Karpas-422 (cell line): ENCODE measurements around the gene GSN. TPM values are rescaled to one million over a fixed set of nuclear protein-coding genes. Genes with fewer than 3 reads are reported as not detected.

Experiments used
- DNase-seq: peaks from one replicate; pipeline ENCODE4 v3.0.0-alpha.2; 2015
- H2AFZ ChIP-seq: fragments of 200-600 bp; sonication (generic); 2 replicates; pipeline ENCODE4 v1.6.1; 2014; ENCODE audit warnings: antibody characterized with exemption, low read length, mixed read lengths
- H3K27ac ChIP-seq: fragments of 200-600 bp; sonication (generic); 2 replicates; pipeline ENCODE4 v1.5.1; 2014; ENCODE audit warnings: mild to moderate bottlenecking, low read length, moderate library complexity
- H3K27me3 ChIP-seq: fragments of 200-600 bp; sonication (generic); 2 replicates; pipeline ENCODE4 v1.6.1; 2014; ENCODE audit warnings: low read length, mixed read lengths
- H3K36me3 ChIP-seq: fragments of 200-600 bp; sonication (generic); 2 replicates; pipeline ENCODE4 v1.6.1; 2014; ENCODE audit warnings: low read length, mixed read lengths; ENCODE audit not compliant: insufficient read depth
- H3K4me1 ChIP-seq: fragments of 200-600 bp; sonication (generic); 2 replicates; pipeline ENCODE4 v1.6.1; 2014; ENCODE audit warnings: mild to moderate bottlenecking, low read length, mixed read lengths
- H3K4me2 ChIP-seq: fragments of 200-600 bp; sonication (generic); 2 replicates; pipeline ENCODE4 v1.6.1; 2014; ENCODE audit warnings: low read length, low read depth, mild to moderate bottlenecking; ENCODE audit not compliant: poor library complexity, severe bottlenecking
- H3K4me3 ChIP-seq: fragments of 200-600 bp; sonication (generic); 2 replicates; pipeline ENCODE4 v1.5.1; 2014; ENCODE audit warnings: mild to moderate bottlenecking, antibody characterized with exemption, low read length, mixed read lengths
- H3K79me2 ChIP-seq: fragments of 200-600 bp; sonication (generic); 2 replicates; pipeline ENCODE4 v1.6.1; 2014; ENCODE audit warnings: mild to moderate bottlenecking, low read length, mixed read lengths
- H3K9ac ChIP-seq: fragments of 200-600 bp; sonication (generic); 2 replicates; pipeline ENCODE4 v1.6.0; 2014; ENCODE audit warnings: low read length
- H3K9me2 ChIP-seq: fragments of 200-600 bp; sonication (generic), shearing (Covaris generic); replicated peaks from 2 replicates; pipeline ENCODE4 v1.6.0; 2014; ENCODE audit warnings: mild to moderate bottlenecking, low read length, moderate library complexity; ENCODE audit not compliant: insufficient read depth
- H3K9me3 ChIP-seq: fragments of 300-700, 200-600 bp; sonication (generic); 2 replicates; pipeline ENCODE4 v1.6.1; 2014; ENCODE audit warnings: low read length, mixed read lengths
- H4K20me1 ChIP-seq: fragments of 200-600 bp; sonication (generic); 2 replicates; pipeline ENCODE4 v1.6.1; 2014; ENCODE audit warnings: mild to moderate bottlenecking, antibody characterized with exemption, low read length, low read depth; ENCODE audit not compliant: insufficient read depth
- total RNA-seq: library from RNA; depleted of rRNA; stranded (reverse); fragments of >200 nt; shearing (Covaris generic); gene quantifications from 2 replicates; pipeline ENCODE4 v1.2.3, GENCODE V29; 2014; ENCODE audit warnings: low replicate concordance

The GSN gene
- total RNA-seq, 1 experiment from 2014 or later: 33.7 TPM

- no peak overlapping the region for H3K27ac ChIP-seq
- H3K4me2 ChIP-seq: no peak overlapping the region
- H3K79me2 ChIP-seq: no peaks in the 10 kb centered on the region
- H3K9me3 ChIP-seq: no peaks in the 10 kb centered on the region
- no peak overlapping the region for H3K9ac ChIP-seq
- H3K27me3 ChIP-seq: no peaks in the 10 kb centered on the region
- H2AFZ ChIP-seq: no peak overlapping the region
- no peak for DNase-seq
- H3K36me3 ChIP-seq: no peaks in the 10 kb centered on the region
- H3K9me2 ChIP-seq: no peaks in the 10 kb centered on the region
- no peaks in the 10 kb centered on the region for H4K20me1 ChIP-seq
- no peak overlapping the region for H3K4me3 ChIP-seq
- H3K4me1 ChIP-seq: peaks cover 28% of the 10 kb centered on the region
Observed at GRCh38 chr9:121298016-121298538, 30.1 kb downstream of the GSN start.

- H2AFZ ChIP-seq: no peak overlapping the region
- H3K36me3 ChIP-seq: no peaks in the 10 kb centered on the region
- H3K79me2 ChIP-seq: no peaks in the 10 kb centered on the region
- no peaks in the 10 kb centered on the region for H4K20me1 ChIP-seq
- no peak for DNase-seq
- H3K4me3 ChIP-seq: peak overlapping the region; percentile 49
- H3K9ac ChIP-seq: no peak overlapping the region
- H3K27ac ChIP-seq: no peak overlapping the region
- H3K9me3 ChIP-seq: no peaks in the 10 kb centered on the region
- H3K9me2 ChIP-seq: no peaks in the 10 kb centered on the region
- no peaks in the 10 kb centered on the region for H3K27me3 ChIP-seq
- H3K4me1 ChIP-seq: peaks cover 28% of the 10 kb centered on the region
- H3K4me2 ChIP-seq: peak overlapping the region; percentile 52
Observed at GRCh38 chr9:121298689-121299466, 30.9 kb downstream of the GSN start.

- DNase-seq: no peak
- H3K79me2 ChIP-seq: no peaks in the 10 kb centered on the region
- peak overlapping the region; percentile 27; the same call in 1 of the 2 replicates for H3K9ac ChIP-seq
- no peaks in the 10 kb centered on the region for H3K9me2 ChIP-seq
- no peaks in the 10 kb centered on the region for H3K27me3 ChIP-seq
- H3K36me3 ChIP-seq: no peaks in the 10 kb centered on the region
- H3K4me1 ChIP-seq: peaks cover 28% of the 10 kb centered on the region
- H2AFZ ChIP-seq: no peak overlapping the region
- no peaks in the 10 kb centered on the region for H3K9me3 ChIP-seq
- H3K27ac ChIP-seq: no peak overlapping the region
- H3K4me3 ChIP-seq: peak overlapping the region; percentile 49
- H3K4me2 ChIP-seq: peak overlapping the region; percentile 52
- no peaks in the 10 kb centered on the region for H4K20me1 ChIP-seq
Observed at GRCh38 chr9:121299467-121300282, 31.7 kb downstream of the GSN start.

- no peak overlapping the region for H3K27ac ChIP-seq
- H3K4me3 ChIP-seq: peak overlapping the region; percentile 49; the same call in 1 of the 2 replicates
- no peaks in the 10 kb centered on the region for H4K20me1 ChIP-seq
- H3K4me2 ChIP-seq: peak overlapping the region; percentile 52
- no peaks in the 10 kb centered on the region for H3K9me3 ChIP-seq
- H3K79me2 ChIP-seq: no peaks in the 10 kb centered on the region
- no peak for DNase-seq
- no peaks in the 10 kb centered on the region for H3K9me2 ChIP-seq
- no peaks in the 10 kb centered on the region for H3K36me3 ChIP-seq
- H3K27me3 ChIP-seq: no peaks in the 10 kb centered on the region
- H3K4me1 ChIP-seq: peaks cover 28% of the 10 kb centered on the region
- peak overlapping the region; percentile 27; the same call in 1 of the 2 replicates for H3K9ac ChIP-seq
- no peak overlapping the region for H2AFZ ChIP-seq
Observed at GRCh38 chr9:121300283-121301119, 32.5 kb downstream of the GSN start.

DNA sequence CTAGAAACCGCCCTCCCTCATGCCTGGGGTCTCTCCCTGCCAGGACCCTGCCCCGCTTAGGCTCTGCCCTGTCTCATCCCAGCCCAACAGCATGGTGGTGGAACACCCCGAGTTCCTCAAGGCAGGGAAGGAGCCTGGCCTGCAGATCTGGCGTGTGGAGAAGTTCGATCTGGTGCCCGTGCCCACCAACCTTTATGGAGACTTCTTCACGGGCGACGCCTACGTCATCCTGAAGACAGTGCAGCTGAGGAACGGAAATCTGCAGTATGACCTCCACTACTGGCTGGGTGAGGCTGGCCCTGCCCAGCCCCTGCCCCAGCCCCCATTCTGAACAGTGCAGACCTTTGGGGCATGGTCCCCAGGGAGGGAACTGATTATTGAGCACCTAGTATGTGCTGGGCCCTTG is 33.9 kb downstream of the GSN start:
- no peaks in the 10 kb centered on the region for H3K9me2 ChIP-seq
- H3K4me1 ChIP-seq: peaks cover 21% of the 10 kb centered on the region
- no peak overlapping the region for H2AFZ ChIP-seq
- no peaks in the 10 kb centered on the region for H4K20me1 ChIP-seq
- no peak for DNase-seq
- H3K36me3 ChIP-seq: no peaks in the 10 kb centered on the region
- H3K9me3 ChIP-seq: no peaks in the 10 kb centered on the region
- H3K4me3 ChIP-seq: no peak overlapping the region
- no peak overlapping the region for H3K27ac ChIP-seq
- no peak overlapping the region for H3K4me2 ChIP-seq
- no peak overlapping the region for H3K9ac ChIP-seq
- H3K27me3 ChIP-seq: no peaks in the 10 kb centered on the region
- no peaks in the 10 kb centered on the region for H3K79me2 ChIP-seq

GRCh38 chr9:121302341-121302740 is 34.4 kb downstream of the GSN start:
- no peak overlapping the region for H3K4me2 ChIP-seq
- no peaks in the 10 kb centered on the region for H3K9me2 ChIP-seq
- H3K4me3 ChIP-seq: no peak overlapping the region
- DNase-seq: no peak
- H3K27ac ChIP-seq: no peak overlapping the region
- H3K9ac ChIP-seq: no peak overlapping the region
- no peaks in the 10 kb centered on the region for H4K20me1 ChIP-seq
- peaks cover 16% of the 10 kb centered on the region for H3K4me1 ChIP-seq
- no peaks in the 10 kb centered on the region for H3K27me3 ChIP-seq
- H2AFZ ChIP-seq: no peak overlapping the region
- H3K36me3 ChIP-seq: no peaks in the 10 kb centered on the region
- H3K9me3 ChIP-seq: no peaks in the 10 kb centered on the region
- H3K79me2 ChIP-seq: no peaks in the 10 kb centered on the region

GRCh38 chr9:121302786-121303185 is 34.8 kb downstream of the GSN start:
- no peak overlapping the region for H3K9ac ChIP-seq
- DNase-seq: no peak
- no peak overlapping the region for H3K27ac ChIP-seq
- no peaks in the 10 kb centered on the region for H3K9me3 ChIP-seq
- H3K36me3 ChIP-seq: no peaks in the 10 kb centered on the region
- no peaks in the 10 kb centered on the region for H4K20me1 ChIP-seq
- H3K4me1 ChIP-seq: peaks cover 12% of the 10 kb centered on the region
- H3K9me2 ChIP-seq: no peaks in the 10 kb centered on the region
- H2AFZ ChIP-seq: no peak overlapping the region
- no peak overlapping the region for H3K4me2 ChIP-seq
- H3K4me3 ChIP-seq: no peak overlapping the region
- H3K79me2 ChIP-seq: no peaks in the 10 kb centered on the region
- no peaks in the 10 kb centered on the region for H3K27me3 ChIP-seq
